Lower leg skin (tissue), 3 donors: ENCODE results near the gene ST8SIA4.

ENCODE experiments used
- POLR2A ChIP-seq, 2 donors: fragments of 450-650 bp; IDR thresholded peaks; one replicate each; pipeline ENCODE4 v1.6.1; 2016 to 2017; ENCODE audit warnings: antibody characterized with exemption in 2 of 2, mild to moderate bottlenecking in 1 of 2, moderate library complexity in 1 of 2
- TF ChIP-seq, protein P1 (sequence below), 3 donors: fragments of 450-650 bp; IDR thresholded peaks; one replicate each; pipeline ENCODE4 v1.5.1; 2016; ENCODE audit warnings: antibody characterized with exemption in 3 of 3, mild to moderate bottlenecking in 3 of 3, moderate library complexity in 2 of 3

DNA sequence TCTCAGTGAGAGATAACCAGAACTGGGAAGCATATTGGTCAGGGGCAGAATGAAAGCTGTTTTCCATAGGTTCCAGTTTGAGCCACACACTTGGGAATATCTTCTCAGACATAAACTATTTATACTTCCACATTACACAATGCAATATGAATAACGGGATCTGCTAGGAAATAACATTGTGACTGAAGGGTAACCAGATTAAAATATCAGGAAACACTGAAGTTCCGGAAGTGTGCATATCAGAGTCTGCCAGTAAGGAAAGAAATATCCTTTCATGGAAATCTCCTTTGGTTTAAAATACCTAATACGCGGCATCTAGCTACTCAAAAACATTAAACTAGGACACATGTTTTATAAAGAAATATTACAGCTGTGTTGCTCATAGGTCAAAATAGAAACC lies 56.3 kb downstream of the ST8SIA4 start:
- TF ChIP-seq, protein P1, sequence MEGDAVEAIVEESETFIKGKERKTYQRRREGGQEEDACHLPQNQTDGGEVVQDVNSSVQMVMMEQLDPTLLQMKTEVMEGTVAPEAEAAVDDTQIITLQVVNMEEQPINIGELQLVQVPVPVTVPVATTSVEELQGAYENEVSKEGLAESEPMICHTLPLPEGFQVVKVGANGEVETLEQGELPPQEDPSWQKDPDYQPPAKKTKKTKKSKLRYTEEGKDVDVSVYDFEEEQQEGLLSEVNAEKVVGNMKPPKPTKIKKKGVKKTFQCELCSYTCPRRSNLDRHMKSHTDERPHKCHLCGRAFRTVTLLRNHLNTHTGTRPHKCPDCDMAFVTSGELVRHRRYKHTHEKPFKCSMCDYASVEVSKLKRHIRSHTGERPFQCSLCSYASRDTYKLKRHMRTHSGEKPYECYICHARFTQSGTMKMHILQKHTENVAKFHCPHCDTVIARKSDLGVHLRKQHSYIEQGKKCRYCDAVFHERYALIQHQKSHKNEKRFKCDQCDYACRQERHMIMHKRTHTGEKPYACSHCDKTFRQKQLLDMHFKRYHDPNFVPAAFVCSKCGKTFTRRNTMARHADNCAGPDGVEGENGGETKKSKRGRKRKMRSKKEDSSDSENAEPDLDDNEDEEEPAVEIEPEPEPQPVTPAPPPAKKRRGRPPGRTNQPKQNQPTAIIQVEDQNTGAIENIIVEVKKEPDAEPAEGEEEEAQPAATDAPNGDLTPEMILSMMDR (IDR thresholded peaks at IDR 0.05), result no peak
- TF ChIP-seq POLR2A (IDR thresholded peaks at IDR 0.05), result no peak
